CD4-positive, alpha-beta T cell treated with Interleukin-6 at 100 ng/mL for 8 hours (primary cell): ENCODE data around the gene ETFA.

Experiments used
- DNase-seq: peaks from one replicate; pipeline ENCODE4 v3.0.0-alpha.2; 2020; ENCODE audit warnings: mixed read lengths, low spot score

Gene ETFA

GRCh38 chr15:76311100-76311953, at the start of gene ETFA:
Gene ETFA, minus strand, starts transcription at chr15:76311469. Its CDS starts 81 bp downstream, at chr15:76311388.
- peak; percentile 88 for DNase-seq

GRCh38 chr15:76360416-76360815, 49.1 kb upstream of the ETFA start:
- no peak for DNase-seq

GRCh38 chr15:76359152-76359551, 47.9 kb upstream of the ETFA start:
- DNase-seq, result no peak

- no peak for DNase-seq
Observed at GRCh38 chr15:76358453-76358852, 47.2 kb upstream of the ETFA start.

GRCh38 chr15:76354823-76355440, 43.7 kb upstream of the ETFA start:
- no peak for DNase-seq

- no peak for DNase-seq
Observed at GRCh38 chr15:76353903-76354302, 42.6 kb upstream of the ETFA start.

GRCh38 chr15:76353023-76353577, 41.8 kb upstream of the ETFA start:
- no peak for DNase-seq

- DNase-seq, result no peak
Observed at GRCh38 chr15:76349301-76350070, 38.2 kb upstream of the ETFA start.

GRCh38 chr15:76347482-76348055, 36.3 kb upstream of the ETFA start:
- no peak for DNase-seq

GRCh38 chr15:76346669-76347481, 35.6 kb upstream of the ETFA start:
- no peak for DNase-seq

GRCh38 chr15:76345880-76346668, 34.8 kb upstream of the ETFA start:
- DNase-seq, result no peak

- DNase-seq, result no peak
Observed at GRCh38 chr15:76345583-76345879, 34.3 kb upstream of the ETFA start.

GRCh38 chr15:76344893-76345582, 33.8 kb upstream of the ETFA start:
- DNase-seq, result no peak

- DNase-seq, result no peak
Observed at GRCh38 chr15:76343313-76343996, 32.2 kb upstream of the ETFA start.

- no peak for DNase-seq
Observed at GRCh38 chr15:76342382-76343201, 31.3 kb upstream of the ETFA start.

- DNase-seq, result no peak
Observed at GRCh38 chr15:76342058-76342381, 30.8 kb upstream of the ETFA start.

- no peak for DNase-seq
Observed at GRCh38 chr15:76341366-76342057, 30.2 kb upstream of the ETFA start.

- DNase-seq, result peak; percentile 27
Observed at GRCh38 chr15:76340803-76341365, 29.6 kb upstream of the ETFA start.
